ENCODE measurements around the gene CTNNBL1. TPM values are rescaled to one million over a fixed set of nuclear protein-coding genes. Genes with fewer than 3 reads are reported as not detected.

The CTNNBL1 gene
- total RNA-seq, 1 experiment from 2014 or later, result 55.4 TPM

- Histone ChIP-seq H3K9me2 (ENCODE audit: insufficient read depth) (no peaks in the 10 kb centered on the region), H3K9me3 (ENCODE audit: control insufficient read depth in 1 of 2, insufficient read depth in 1 of 2, low read depth in 1 of 2, low read length in 2 of 2) (no peaks in the 10 kb centered on the region), H4K20me1 (ENCODE audit: insufficient read depth) (no peaks in the 10 kb centered on the region), H3K9ac (ENCODE audit: low read length) (no peak overlapping the region), H3K79me2 (ENCODE audit: insufficient read depth, low read length) (no peaks in the 10 kb centered on the region), H3K27ac (ENCODE audit: low read depth, low read length) (no peak overlapping the region), H3K4me2 (ENCODE audit: low read length) (no peak overlapping the region), H3K4me3 (replicated peaks in 1 of 2; ENCODE audit: low read depth in 1 of 2, low read length in 2 of 2) (no peak overlapping the region), H3K27me3 (ENCODE audit: insufficient read depth, low read length) (peaks cover 19% of the 10 kb centered on the region), H3K36me3 (ENCODE audit: control insufficient read depth in 1 of 2, insufficient read depth in 2 of 2, low read length in 2 of 2) (no peaks in the 10 kb centered on the region), H3K4me1 (ENCODE audit: control insufficient read depth in 1 of 2, insufficient read depth in 2 of 2, low read length in 2 of 2) (no peaks in the 10 kb centered on the region), H2AFZ (ENCODE audit: low read depth, low read length, poor library complexity, severe bottlenecking) (no peak overlapping the region)
- BruUV-seq (replicated peaks), result no TSS peak
- TF ChIP-seq TCF7L2 (IDR thresholded peaks at IDR 0.05; ENCODE audit: borderline replicate concordance, extremely low read depth, insufficient read depth, insufficient read length), result no peak
- no peak for TF ChIP-seq CTCF (IDR thresholded peaks at IDR 0.05 in 2 of 3, conservative IDR thresholded peaks at IDR 0.05 in 1 of 3; ENCODE audit: borderline replicate concordance in 1 of 3, insufficient read depth in 1 of 3, low read depth in 2 of 3, low read length in 2 of 3)
- no peak for TF ChIP-seq SRF (IDR thresholded peaks at IDR 0.05; ENCODE audit: low read depth)
- TF ChIP-seq RAD21 (IDR thresholded peaks at IDR 0.05; ENCODE audit: low read depth), result no peak
- no peak for TF ChIP-seq EGR1 (IDR thresholded peaks at IDR 0.05; ENCODE audit: low read depth)
- no peak for TF ChIP-seq YY1 (IDR thresholded peaks at IDR 0.05; ENCODE audit: extremely low read depth, insufficient replicate concordance, low read depth, low read length)
- TF ChIP-seq ELF1 (IDR thresholded peaks at IDR 0.05; ENCODE audit: borderline replicate concordance, low read depth), result no peak
- TF ChIP-seq ZBTB33 (IDR thresholded peaks at IDR 0.05; ENCODE audit: extremely low read depth, insufficient replicate concordance, low read length), result no peak
- TF ChIP-seq MAX (IDR thresholded peaks at IDR 0.05), result no peak
- no peak for TF ChIP-seq EZH2phosphoT487 (IDR thresholded peaks at IDR 0.05; ENCODE audit: borderline replicate concordance)
- no peak for TF ChIP-seq SP1 (IDR thresholded peaks at IDR 0.05; ENCODE audit: low read depth)
- CTCF ChIA-PET, result no interaction called here
- intact Hi-C loops (cut with micrococcal nuclease), result no loop called here
- POLR2A ChIA-PET, result no interaction called here
- ATAC-seq (no peak), DNase-seq (ENCODE audit: low read depth, low spot score) (no peak)
- RAD21 ChIA-PET (ENCODE audit: low non-redundant PET in 1 of 2, low total read pairs in 2 of 2, uncharacterized antibody in 2 of 2, unreplicated experiment in 2 of 2), result no interaction called here
Measured at GRCh38 chr20:37669773-37670236, 24.0 kb upstream of the CTNNBL1 start.

All from HCT116 (cell line).